B cell (primary cell): ENCODE measurements around the gene CAPS2. TPM values are rescaled to one million over a fixed set of nuclear protein-coding genes. Genes with fewer than 3 reads are reported as not detected.

Source experiments
- ATAC-seq: fragments of 200-7000 bp; cut with Tn5 transposase; one replicate; pipeline ENCODE4 v1.10.0; 2021; ENCODE audit warnings: low read depth, mild to moderate bottlenecking, moderate number of reproducible peaks, moderate library complexity
- CTCF ChIA-PET: fragments of 350-600 bp; sonication (Branson Sonifier 250); formaldehyde crosslinking; loops from one replicate; lab custom pipeline; 2021; ENCODE audit warnings: antibody characterized with exemption, inconsistent platforms; lab: Charles Lee
- POLR2A ChIA-PET: fragments of 350-600 bp; sonication (Branson Sonifier 250); formaldehyde crosslinking; loops from one replicate; lab custom pipeline; 2021; ENCODE audit warnings: antibody characterized with exemption; lab: Charles Lee
- DNase-seq: peaks from one replicate; pipeline ENCODE4 v3.0.0; 2013
- H2AFZ ChIP-seq: 2 replicates; pipeline ENCODE4 v1.6.1; 2012; ENCODE audit warnings: mild to moderate bottlenecking, low read depth, low read length; ENCODE audit not compliant: insufficient read depth, poor library complexity, severe bottlenecking
- H3K27ac ChIP-seq, 2 donors: 1 replicate in 1 of 2; 2 replicates in 1 of 2; pipeline ENCODE4 v1.5.1; 2012 to 2013; ENCODE audit warnings: low read length in 2 of 2, mild to moderate bottlenecking in 2 of 2, moderate library complexity in 1 of 2
- H3K27me3 ChIP-seq, 4 experiments: fragments of 200-600 bp in 1 of 4; sonication (generic) in 1 of 4; replicated peaks in 1 of 4; 1 replicate in 2 of 4; 2 replicates in 2 of 4; pipeline versions ENCODE4 v1.6.1 to v1.7.0; 2013 to 2016; ENCODE audit warnings: low read length in 3 of 4, mild to moderate bottlenecking in 2 of 4, mixed read lengths in 1 of 4, moderate library complexity in 1 of 4; ENCODE audit not compliant: insufficient read depth in 4 of 4, control insufficient read depth in 3 of 4; ENCODE audit errors: control extremely low read depth in 1 of 4
- H3K36me3 ChIP-seq, 2 experiments: replicated peaks in 1 of 2; 1 replicate in 1 of 2; 2 replicates in 1 of 2; pipeline versions ENCODE4 v1.6.1 to v1.7.1; 2013; ENCODE audit warnings: low read length in 1 of 2; ENCODE audit not compliant: insufficient read depth in 2 of 2, control insufficient read depth in 1 of 2; ENCODE audit errors: control extremely low read depth in 1 of 2, extremely low read depth in 1 of 2
- H3K4me1 ChIP-seq, 2 donors: fragments of 200-600 bp in 1 of 2; sonication (generic) in 1 of 2; 1 replicate in 1 of 2; 2 replicates in 1 of 2; pipeline versions ENCODE4 v1.5.1 to v1.6.1; 2013 to 2017; ENCODE audit warnings: low read length in 2 of 2; ENCODE audit not compliant: control insufficient read depth in 2 of 2, insufficient read depth in 2 of 2
- H3K4me2 ChIP-seq: replicated peaks from 2 replicates; pipeline ENCODE3; 2012; ENCODE audit warnings: mild to moderate bottlenecking, low read depth, low read length; ENCODE audit not compliant: poor library complexity, severe bottlenecking
- H3K4me3 ChIP-seq, 5 experiments: fragments of 200-600 bp in 1 of 5; sonication (generic) in 1 of 5; 1 replicate in 3 of 5; 2 replicates in 2 of 5; pipeline versions ENCODE4 v1.5.1 to v1.7.0; 2011 to 2016; ENCODE audit warnings: low read length in 4 of 5, mild to moderate bottlenecking in 4 of 5, low read depth in 2 of 5, control low read depth in 1 of 5, moderate library complexity in 1 of 5; ENCODE audit not compliant: insufficient read depth in 1 of 5; ENCODE audit errors: control extremely low read depth in 1 of 5, extremely low read depth in 1 of 5
- H3K79me2 ChIP-seq: fragments of 200-600 bp; sonication (generic); one replicate; pipeline ENCODE4 v1.6.0; 2016; ENCODE audit warnings: low read length; ENCODE audit not compliant: control insufficient read depth, insufficient read depth
- H3K9ac ChIP-seq: fragments of 200-600 bp; sonication (generic); 2 replicates; pipeline ENCODE4 v1.6.1; 2017; ENCODE audit warnings: mild to moderate bottlenecking, low read length, moderate library complexity
- H3K9me3 ChIP-seq, 3 donors: one replicate each; pipeline versions ENCODE4 v1.6.1 to v1.7.1; 2013; ENCODE audit warnings: low read length in 2 of 3; ENCODE audit not compliant: control insufficient read depth in 2 of 3, insufficient read depth in 1 of 3; ENCODE audit errors: control extremely low read depth in 1 of 3
- H4K20me1 ChIP-seq: 2 replicates; pipeline ENCODE4 v1.6.0; 2012; ENCODE audit warnings: mild to moderate bottlenecking, low read length; ENCODE audit not compliant: insufficient read depth, control insufficient read depth, poor library complexity, severe bottlenecking
- H3K27ac Mint-ChIP-seq: one replicate; pipeline ENCODE4 v1.8.0; 2021; ENCODE audit warnings: mixed read lengths
- H3K27me3 Mint-ChIP-seq: one replicate; pipeline ENCODE4 v1.8.0; 2021; ENCODE audit warnings: mixed read lengths
- H3K4me1 Mint-ChIP-seq: one replicate; pipeline ENCODE4 v1.8.0; 2021; ENCODE audit warnings: mixed read lengths
- H3K4me3 Mint-ChIP-seq: one replicate; pipeline ENCODE4 v1.8.0; 2021; ENCODE audit warnings: mixed read lengths
- H3K9me3 Mint-ChIP-seq: one replicate; pipeline ENCODE4 v1.8.0; 2022; ENCODE audit warnings: mixed read lengths; ENCODE audit not compliant: insufficient read depth
- CTCF ChIP-seq: fragments of 200-600 bp; IDR thresholded peaks from one replicate; pipeline ENCODE4 v1.8.0; 2022; ENCODE audit warnings: antibody characterized with exemption, mild to moderate bottlenecking
- EZH2 ChIP-seq: IDR thresholded peaks from 2 replicates; pipeline ENCODE4 v1.6.1; 2012; ENCODE audit warnings: borderline replicate concordance, low read depth, mild to moderate bottlenecking, moderate library complexity, low read length; ENCODE audit not compliant: insufficient read depth, poor library complexity, severe bottlenecking
- WGBS: methylation state at CpG from one replicate; pipeline ENCODE4 v1.1.5; 2013; ENCODE audit warnings: missing lambda C conversion rate; ENCODE audit not compliant: insufficient coverage; 5-methylcytosine and 5-hydroxymethylcytosine counted together
- intact Hi-C: fragments of 100-400 bp; cut with micrococcal nuclease; formaldehyde crosslinking; loops from one replicate; pipeline ENCODE4 v1.10.0; 2022
- polyA plus RNA-seq: library from polyadenylated mRNA; depleted of rRNA; stranded (reverse); fragments of >200 nt; gene quantifications from 2 replicates; pipeline ENCODE4 v1.2.3, GENCODE V29; 2012
- total RNA-seq, 2 donors: library from RNA; stranded (reverse); fragments of 120-200 nt in 1 of 2; gene quantifications; 1 replicate in 1 of 2; 2 replicates in 1 of 2; pipeline versions ENCODE4 v1.2.3 to v1.2.4, GENCODE V29; 2013 to 2022

Gene CAPS2
- total and polyA plus RNA-seq, 2 donors (not counting 1 experiment from before 2014, with no cell fraction given) = 2.3 to 8.4 TPM

- no peak overlapping the region for H3K4me3 Mint-ChIP-seq
- Histone ChIP-seq H3K4me3 (no peak overlapping the region), H3K79me2 (no peaks in the 10 kb centered on the region), H3K9me3 (no peaks in the 10 kb centered on the region), H3K36me3 (no peaks in the 10 kb centered on the region), H3K4me1 (no peaks in the 10 kb centered on the region), H3K4me2 (no peak overlapping the region), H3K9ac (no peak overlapping the region), H4K20me1 (no peaks in the 10 kb centered on the region), H2AFZ (no peak overlapping the region), H3K27me3 (no peaks in the 10 kb centered on the region), H3K27ac (no peak overlapping the region)
- ChIA-PET POLR2A (no interaction called here), CTCF (interaction anchor here (1.1 kb wide), 1 partner anchor 34 kb away, joined by 3 read pairs; no protein-coding TSS in a partner anchor)
- no peak overlapping the region for H3K27ac Mint-ChIP-seq
- DNase-seq (no peak), ATAC-seq (no peak)
- no peaks in the 10 kb centered on the region for H3K27me3 Mint-ChIP-seq
- no peaks in the 10 kb centered on the region for H3K4me1 Mint-ChIP-seq
- TF ChIP-seq EZH2 (no peak), CTCF (no peak)
- intact Hi-C loops = no loop called here
- no peaks in the 10 kb centered on the region for H3K9me3 Mint-ChIP-seq
- no CpG with 5 or more reads among the region's 1 CpG for WGBS
Measured at GRCh38 chr12:75366629-75367028, 36.5 kb upstream of the CAPS2 start.

GRCh38 chr12:75364919-75365318 lies 34.8 kb upstream of the CAPS2 start:
- H3K4me3 Mint-ChIP-seq = no peak overlapping the region
- Histone ChIP-seq H3K4me2 (no peak overlapping the region), H3K36me3 (no peaks in the 10 kb centered on the region), H3K9ac (no peak overlapping the region), H3K9me3 (peaks cover 0 to 5% (median 0%) of the 10 kb centered on the region in 3 donors), H3K79me2 (no peaks in the 10 kb centered on the region), H3K4me3 (no peak overlapping the region), H2AFZ (no peak overlapping the region), H3K27ac (no peak overlapping the region), H3K27me3 (no peaks in the 10 kb centered on the region), H4K20me1 (no peaks in the 10 kb centered on the region), H3K4me1 (no peaks in the 10 kb centered on the region)
- H3K9me3 Mint-ChIP-seq = no peaks in the 10 kb centered on the region
- no peaks in the 10 kb centered on the region for H3K27me3 Mint-ChIP-seq
- peaks cover 4% of the 10 kb centered on the region for H3K4me1 Mint-ChIP-seq
- TF ChIP-seq EZH2 = no peak
- no peak for TF ChIP-seq CTCF
- intact Hi-C loops = no loop called here
- DNase-seq (no peak), ATAC-seq (no peak)
- H3K27ac Mint-ChIP-seq = no peak overlapping the region
- POLR2A ChIA-PET = no interaction called here
- CTCF ChIA-PET = no interaction called here
